GM12878 (cell line): Measurements from ENCODE around the gene FMNL3. TPM values are rescaled to one million over a fixed set of nuclear protein-coding genes. Genes with fewer than 3 reads are reported as not detected.

Source experiments
- BHLHE40 ChIP-seq, 2 experiments: fragments of 450-650 bp in 1 of 2; IDR thresholded peaks; 2 replicates each; pipeline ENCODE4 v1.6.1; 2011 to 2017; ENCODE audit warnings: low read depth in 2 of 2, borderline replicate concordance in 1 of 2, improper control_type of control experiment in 1 of 2, low read length in 1 of 2, mild to moderate bottlenecking in 1 of 2
- BRCA1 ChIP-seq: IDR thresholded peaks from 2 replicates; pipeline ENCODE4 v1.6.1; 2011; ENCODE audit warnings: low read depth, low read length, improper control_type of control experiment
- CHD4 ChIP-seq: fragments of 200-600 bp; sonication (generic); IDR thresholded peaks from 2 replicates; pipeline ENCODE4 v1.6.1; 2016; ENCODE audit warnings: mild to moderate bottlenecking
- IRF4 ChIP-seq: IDR thresholded peaks from 2 replicates; pipeline ENCODE4 v1.6.1; 2011; ENCODE audit warnings: low read depth, low read length
- MTA3 ChIP-seq: IDR thresholded peaks from 2 replicates; pipeline ENCODE4 v1.6.1; 2012; ENCODE audit warnings: low read length, inconsistent platforms, borderline replicate concordance
- MXI1 ChIP-seq: fragments of 150-350 bp; IDR thresholded peaks from 2 replicates; pipeline ENCODE4 v1.6.1; 2011; ENCODE audit warnings: low read depth, mild to moderate bottlenecking, inconsistent platforms, low read length, improper control_type of control experiment
- NFIC ChIP-seq: IDR thresholded peaks from 2 replicates; pipeline ENCODE4 v1.6.1; 2012; ENCODE audit warnings: low read depth, mild to moderate bottlenecking, inconsistent platforms, low read length, moderate library complexity
- NFYB ChIP-seq: IDR thresholded peaks from 2 replicates; pipeline ENCODE4 v1.6.1; 2011; ENCODE audit warnings: low read depth, mild to moderate bottlenecking, low read length, improper control_type of control experiment, moderate library complexity; ENCODE audit not compliant: insufficient read depth
- POLR2AphosphoS2 ChIP-seq: IDR thresholded peaks from 2 replicates; pipeline ENCODE4 v1.6.1; 2011; ENCODE audit warnings: low read depth, mild to moderate bottlenecking, low read length, improper control_type of control experiment, moderate library complexity
- RELA ChIP-seq: fragments of 450-650 bp; IDR thresholded peaks from 2 replicates; pipeline ENCODE4 v1.8.0; 2014; ENCODE audit warnings: borderline replicate concordance; ENCODE audit not compliant: partially characterized antibody
- SP1 ChIP-seq: IDR thresholded peaks from one replicate; pipeline ENCODE4 v1.6.1; 2011; ENCODE audit warnings: low read depth, low read length
- TAF1 ChIP-seq: IDR thresholded peaks from 2 replicates; pipeline ENCODE4 v1.6.1; 2011; ENCODE audit warnings: mild to moderate bottlenecking, low read depth, low read length, borderline replicate concordance
- YY1 ChIP-seq: IDR thresholded peaks from 2 replicates; pipeline ENCODE4 v1.6.1; 2011; ENCODE audit warnings: low read depth, mild to moderate bottlenecking, low read length
- polyA plus RNA-seq, 11 experiments: library from polyadenylated mRNA; depleted of rRNA in 4 of 11; unstranded in 6 of 11; stranded (reverse) in 5 of 11; fragments of >200 nt; fragmentation: Nextera tagmentation in 4 of 11; fragmentation: Illumina TruSeq in 1 of 11; extraction: Ambion mirVana in 4 of 11; extraction: Trizol in 1 of 11; gene quantifications; 1 replicate in 1 of 11; 2 replicates in 10 of 11; pipeline versions ENCODE4 v1.2.1 to v1.2.3, GENCODE V29; 2011 to 2016; ENCODE audit warnings: inconsistent platforms in 2 of 11, missing spikeins in 2 of 11, low read depth in 1 of 11
- total RNA-seq, 4 experiments: library from RNA; depleted of rRNA in 3 of 4; stranded (reverse); fragments of >200 nt in 3 of 4; fragmentation: Illumina TruSeq in 1 of 4; extraction: Trizol in 1 of 4; gene quantifications; 2 replicates each; pipeline versions ENCODE4 v1.2.1 to v1.2.3, GENCODE V29; 2013 to 2021
- TF ChIP-seq, protein P1 (sequence below): fragments of 450-650 bp; formaldehyde crosslinking; IDR thresholded peaks from 2 replicates; pipeline ENCODE4 v1.4.0; 2020; ENCODE audit warnings: mild to moderate bottlenecking, moderate library complexity
- TF ChIP-seq, protein P2 (sequence below): fragments of 450-650 bp; IDR thresholded peaks from 2 replicates; pipeline ENCODE4 v1.6.1; 2017; ENCODE audit warnings: antibody characterized with exemption, mild to moderate bottlenecking, moderate library complexity
- TF ChIP-seq, protein P3 (sequence below): fragments of 150-350 bp; IDR thresholded peaks from 2 replicates; pipeline ENCODE4 v1.6.1; 2014; ENCODE audit warnings: mild to moderate bottlenecking, low read depth, low read length
- TF ChIP-seq, protein P4 (sequence below): fragments of 450-650 bp; IDR thresholded peaks from 2 replicates; pipeline ENCODE4 v1.6.1; 2018; ENCODE audit warnings: mild to moderate bottlenecking, low read depth, moderate library complexity; ENCODE audit not compliant: partially characterized antibody

FMNL3 gene
- total and polyA plus RNA-seq, 10 of the 15 experiments (the other 5 are each of a cell fraction or from before 2014, with no cell fraction given), result 3.0 to 64.9 (median 30.9) TPM

GRCh38 chr12:49740930-49741881 is 34.0 kb upstream of the FMNL3 start, which contains the start of gene TMBIM6 (continued):
- TF ChIP-seq YY1 (peak; percentile 56; the same call in 1 of the 2 replicates), MXI1 (peak; percentile 41), NFIC (no peak), NFYB (peak; percentile 87), RELA (no peak), POLR2AphosphoS2 (peak; percentile 98), BHLHE40 (IDR thresholded peaks at IDR 0.05; ENCODE audit: borderline replicate concordance in 1 of 2, low read depth in 2 of 2, low read length in 1 of 2) (peak; percentile 21 to 39; a peak in 2 of 4 replicates), MTA3 (no peak; the same call in 1 of the 2 replicates), BRCA1 (no peak), SP1 (peak; percentile 93), IRF4 (peak; percentile 75), CHD4 (no peak), TAF1 (peak; percentile 100)
- TF ChIP-seq, protein P1, sequence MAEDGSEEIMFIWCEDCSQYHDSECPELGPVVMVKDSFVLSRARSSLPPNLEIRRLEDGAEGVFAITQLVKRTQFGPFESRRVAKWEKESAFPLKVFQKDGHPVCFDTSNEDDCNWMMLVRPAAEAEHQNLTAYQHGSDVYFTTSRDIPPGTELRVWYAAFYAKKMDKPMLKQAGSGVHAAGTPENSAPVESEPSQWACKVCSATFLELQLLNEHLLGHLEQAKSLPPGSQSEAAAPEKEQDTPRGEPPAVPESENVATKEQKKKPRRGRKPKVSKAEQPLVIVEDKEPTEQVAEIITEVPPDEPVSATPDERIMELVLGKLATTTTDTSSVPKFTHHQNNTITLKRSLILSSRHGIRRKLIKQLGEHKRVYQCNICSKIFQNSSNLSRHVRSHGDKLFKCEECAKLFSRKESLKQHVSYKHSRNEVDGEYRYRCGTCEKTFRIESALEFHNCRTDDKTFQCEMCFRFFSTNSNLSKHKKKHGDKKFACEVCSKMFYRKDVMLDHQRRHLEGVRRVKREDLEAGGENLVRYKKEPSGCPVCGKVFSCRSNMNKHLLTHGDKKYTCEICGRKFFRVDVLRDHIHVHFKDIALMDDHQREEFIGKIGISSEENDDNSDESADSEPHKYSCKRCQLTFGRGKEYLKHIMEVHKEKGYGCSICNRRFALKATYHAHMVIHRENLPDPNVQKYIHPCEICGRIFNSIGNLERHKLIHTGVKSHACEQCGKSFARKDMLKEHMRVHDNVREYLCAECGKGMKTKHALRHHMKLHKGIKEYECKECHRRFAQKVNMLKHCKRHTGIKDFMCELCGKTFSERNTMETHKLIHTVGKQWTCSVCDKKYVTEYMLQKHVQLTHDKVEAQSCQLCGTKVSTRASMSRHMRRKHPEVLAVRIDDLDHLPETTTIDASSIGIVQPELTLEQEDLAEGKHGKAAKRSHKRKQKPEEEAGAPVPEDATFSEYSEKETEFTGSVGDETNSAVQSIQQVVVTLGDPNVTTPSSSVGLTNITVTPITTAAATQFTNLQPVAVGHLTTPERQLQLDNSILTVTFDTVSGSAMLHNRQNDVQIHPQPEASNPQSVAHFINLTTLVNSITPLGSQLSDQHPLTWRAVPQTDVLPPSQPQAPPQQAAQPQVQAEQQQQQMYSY, result peak; percentile 70; the same call in 1 of the 2 replicates
- TF ChIP-seq, protein P2, sequence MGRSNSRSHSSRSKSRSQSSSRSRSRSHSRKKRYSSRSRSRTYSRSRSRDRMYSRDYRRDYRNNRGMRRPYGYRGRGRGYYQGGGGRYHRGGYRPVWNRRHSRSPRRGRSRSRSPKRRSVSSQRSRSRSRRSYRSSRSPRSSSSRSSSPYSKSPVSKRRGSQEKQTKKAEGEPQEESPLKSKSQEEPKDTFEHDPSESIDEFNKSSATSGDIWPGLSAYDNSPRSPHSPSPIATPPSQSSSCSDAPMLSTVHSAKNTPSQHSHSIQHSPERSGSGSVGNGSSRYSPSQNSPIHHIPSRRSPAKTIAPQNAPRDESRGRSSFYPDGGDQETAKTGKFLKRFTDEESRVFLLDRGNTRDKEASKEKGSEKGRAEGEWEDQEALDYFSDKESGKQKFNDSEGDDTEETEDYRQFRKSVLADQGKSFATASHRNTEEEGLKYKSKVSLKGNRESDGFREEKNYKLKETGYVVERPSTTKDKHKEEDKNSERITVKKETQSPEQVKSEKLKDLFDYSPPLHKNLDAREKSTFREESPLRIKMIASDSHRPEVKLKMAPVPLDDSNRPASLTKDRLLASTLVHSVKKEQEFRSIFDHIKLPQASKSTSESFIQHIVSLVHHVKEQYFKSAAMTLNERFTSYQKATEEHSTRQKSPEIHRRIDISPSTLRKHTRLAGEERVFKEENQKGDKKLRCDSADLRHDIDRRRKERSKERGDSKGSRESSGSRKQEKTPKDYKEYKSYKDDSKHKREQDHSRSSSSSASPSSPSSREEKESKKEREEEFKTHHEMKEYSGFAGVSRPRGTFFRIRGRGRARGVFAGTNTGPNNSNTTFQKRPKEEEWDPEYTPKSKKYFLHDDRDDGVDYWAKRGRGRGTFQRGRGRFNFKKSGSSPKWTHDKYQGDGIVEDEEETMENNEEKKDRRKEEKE, result no peak
- TF ChIP-seq, protein P3, sequence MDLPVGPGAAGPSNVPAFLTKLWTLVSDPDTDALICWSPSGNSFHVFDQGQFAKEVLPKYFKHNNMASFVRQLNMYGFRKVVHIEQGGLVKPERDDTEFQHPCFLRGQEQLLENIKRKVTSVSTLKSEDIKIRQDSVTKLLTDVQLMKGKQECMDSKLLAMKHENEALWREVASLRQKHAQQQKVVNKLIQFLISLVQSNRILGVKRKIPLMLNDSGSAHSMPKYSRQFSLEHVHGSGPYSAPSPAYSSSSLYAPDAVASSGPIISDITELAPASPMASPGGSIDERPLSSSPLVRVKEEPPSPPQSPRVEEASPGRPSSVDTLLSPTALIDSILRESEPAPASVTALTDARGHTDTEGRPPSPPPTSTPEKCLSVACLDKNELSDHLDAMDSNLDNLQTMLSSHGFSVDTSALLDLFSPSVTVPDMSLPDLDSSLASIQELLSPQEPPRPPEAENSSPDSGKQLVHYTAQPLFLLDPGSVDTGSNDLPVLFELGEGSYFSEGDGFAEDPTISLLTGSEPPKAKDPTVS, result peak; percentile 27; the same call in 1 of the 2 replicates
- TF ChIP-seq, protein P4, sequence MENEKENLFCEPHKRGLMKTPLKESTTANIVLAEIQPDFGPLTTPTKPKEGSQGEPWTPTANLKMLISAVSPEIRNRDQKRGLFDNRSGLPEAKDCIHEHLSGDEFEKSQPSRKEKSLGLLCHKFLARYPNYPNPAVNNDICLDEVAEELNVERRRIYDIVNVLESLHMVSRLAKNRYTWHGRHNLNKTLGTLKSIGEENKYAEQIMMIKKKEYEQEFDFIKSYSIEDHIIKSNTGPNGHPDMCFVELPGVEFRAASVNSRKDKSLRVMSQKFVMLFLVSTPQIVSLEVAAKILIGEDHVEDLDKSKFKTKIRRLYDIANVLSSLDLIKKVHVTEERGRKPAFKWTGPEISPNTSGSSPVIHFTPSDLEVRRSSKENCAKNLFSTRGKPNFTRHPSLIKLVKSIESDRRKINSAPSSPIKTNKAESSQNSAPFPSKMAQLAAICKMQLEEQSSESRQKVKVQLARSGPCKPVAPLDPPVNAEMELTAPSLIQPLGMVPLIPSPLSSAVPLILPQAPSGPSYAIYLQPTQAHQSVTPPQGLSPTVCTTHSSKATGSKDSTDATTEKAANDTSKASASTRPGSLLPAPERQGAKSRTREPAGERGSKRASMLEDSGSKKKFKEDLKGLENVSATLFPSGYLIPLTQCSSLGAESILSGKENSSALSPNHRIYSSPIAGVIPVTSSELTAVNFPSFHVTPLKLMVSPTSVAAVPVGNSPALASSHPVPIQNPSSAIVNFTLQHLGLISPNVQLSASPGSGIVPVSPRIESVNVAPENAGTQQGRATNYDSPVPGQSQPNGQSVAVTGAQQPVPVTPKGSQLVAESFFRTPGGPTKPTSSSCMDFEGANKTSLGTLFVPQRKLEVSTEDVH, result peak; percentile 66
